Measurements from ENCODE around the gene DYNLT2. TPM values are rescaled to one million over a fixed set of nuclear protein-coding genes. Genes with fewer than 3 reads are reported as not detected.

The DYNLT2 gene
- total and polyA plus RNA-seq, 2 experiments from 2014 or later = 0.51 to 1.5 TPM

- Histone ChIP-seq H3K9me3 (ENCODE audit: low read depth) (no peaks in the 10 kb centered on the region), H3K27ac (peak within 1 kb of the TSS; percentile 70), H3K36me3 (ENCODE audit: low read depth) (no peaks in the 10 kb centered on the region), H3K79me2 (ENCODE audit: insufficient read depth) (peaks cover 28% of the 10 kb centered on the region), H3K4me2 (ENCODE audit: unreplicated experiment) (peak within 1 kb of the TSS; percentile 89), H3K4me1 (ENCODE audit: insufficient read depth) (peaks cover 14% of the 10 kb centered on the region), H4K20me1 (ENCODE audit: insufficient read depth) (no peaks in the 10 kb centered on the region), H3K9me2 (ENCODE audit: insufficient read depth) (no peaks in the 10 kb centered on the region), H2AFZ (peak within 1 kb of the TSS; percentile 95), H3K27me3 (replicated peaks; ENCODE audit: insufficient read depth) (no peaks in the 10 kb centered on the region), H3K4me3 (peak within 1 kb of the TSS; percentile 96), H3F3A (ENCODE audit: insufficient read depth) (peaks cover 34% of the 10 kb centered on the region), H3K9ac (peak within 1 kb of the TSS; percentile 78)
- no peak for TF ChIP-seq EZH2 (IDR thresholded peaks at IDR 0.05; ENCODE audit: insufficient read depth, poor library complexity, severe bottlenecking)
- TF ChIP-seq EZH2phosphoT487 (IDR thresholded peaks at IDR 0.05; ENCODE audit: insufficient read depth, low read depth) = no peak
- DNase-seq = peak; percentile 58
- WGBS, 2 experiments (ENCODE audit: low coverage in 1 of 2, low lambda C conversion rate in 2 of 2, missing lambda C conversion rate in 2 of 2) = 2 to 3% methylated on average over 45 to 58 of the region's 89 CpGs
- in situ Hi-C loops (cut with MboI) = no loop called here
These were observed 26.8 kb downstream of the DYNLT2 start, which contains the start of gene PHF10 for GRCh38 chr6:169724494-169725124. PHF10 (minus strand) TSS chr6:169724500; CDS start chr6:169723931, 569 bp downstream.

- peak; percentile 62 for DNase-seq
- Histone ChIP-seq H3K9me3 (ENCODE audit: low read depth) (no peaks in the 10 kb centered on the region), H3K4me3 (peak overlapping the region; percentile 46; the same call in 1 of the 2 replicates), H3K4me2 (ENCODE audit: unreplicated experiment) (no peak overlapping the region), H3K27ac (no peak overlapping the region), H3K9me2 (ENCODE audit: insufficient read depth) (no peaks in the 10 kb centered on the region), H3K36me3 (ENCODE audit: low read depth) (no peaks in the 10 kb centered on the region), H3K9ac (no peak overlapping the region), H2AFZ (no peak overlapping the region), H3K4me1 (ENCODE audit: insufficient read depth) (peaks cover 14% of the 10 kb centered on the region), H3F3A (ENCODE audit: insufficient read depth) (peaks cover 34% of the 10 kb centered on the region), H3K27me3 (replicated peaks; ENCODE audit: insufficient read depth) (no peaks in the 10 kb centered on the region), H4K20me1 (ENCODE audit: insufficient read depth) (no peaks in the 10 kb centered on the region), H3K79me2 (ENCODE audit: insufficient read depth) (peaks cover 34% of the 10 kb centered on the region)
- TF ChIP-seq EZH2phosphoT487 (IDR thresholded peaks at IDR 0.05; ENCODE audit: insufficient read depth, low read depth) = no peak
- no peak for TF ChIP-seq EZH2 (IDR thresholded peaks at IDR 0.05; ENCODE audit: insufficient read depth, poor library complexity, severe bottlenecking)
- in situ Hi-C loops (cut with MboI) = no loop called here
- WGBS, 2 experiments (ENCODE audit: low coverage in 1 of 2, low lambda C conversion rate in 2 of 2, missing lambda C conversion rate in 2 of 2) = 0 to 2% methylated on average over 9 to 16 of the region's 89 CpGs
These were observed 27.3 kb downstream of the DYNLT2 start for GRCh38 chr6:169723991-169724493.

GRCh38 chr6:169723200-169723909, 28.0 kb downstream of the DYNLT2 start:
- Histone ChIP-seq H2AFZ (peak overlapping the region; percentile 95), H3K9me3 (ENCODE audit: low read depth) (no peaks in the 10 kb centered on the region), H3K9me2 (ENCODE audit: insufficient read depth) (no peaks in the 10 kb centered on the region), H3K36me3 (ENCODE audit: low read depth) (no peaks in the 10 kb centered on the region), H3K4me3 (peak overlapping the region; percentile 96), H3K79me2 (ENCODE audit: insufficient read depth) (peaks cover 41% of the 10 kb centered on the region), H3F3A (ENCODE audit: insufficient read depth) (peaks cover 34% of the 10 kb centered on the region), H4K20me1 (ENCODE audit: insufficient read depth) (no peaks in the 10 kb centered on the region), H3K4me1 (ENCODE audit: insufficient read depth) (peaks cover 14% of the 10 kb centered on the region), H3K4me2 (ENCODE audit: unreplicated experiment) (peak overlapping the region; percentile 89), H3K27ac (peak overlapping the region; percentile 70), H3K27me3 (replicated peaks; ENCODE audit: insufficient read depth) (no peaks in the 10 kb centered on the region), H3K9ac (peak overlapping the region; percentile 78)
- 1% methylated on average over 33 to 51 of the region's 70 CpGs for WGBS, 2 experiments (ENCODE audit: low coverage in 1 of 2, low lambda C conversion rate in 2 of 2, missing lambda C conversion rate in 2 of 2)
- DNase-seq = peak; percentile 79
- TF ChIP-seq EZH2phosphoT487 (IDR thresholded peaks at IDR 0.05; ENCODE audit: insufficient read depth, low read depth) (no peak), EZH2 (IDR thresholded peaks at IDR 0.05; ENCODE audit: insufficient read depth, poor library complexity, severe bottlenecking) (no peak)
- in situ Hi-C loops (cut with MboI) = no loop called here

- no peak for TF ChIP-seq EZH2phosphoT487 (IDR thresholded peaks at IDR 0.05; ENCODE audit: insufficient read depth, low read depth)
- TF ChIP-seq EZH2 (IDR thresholded peaks at IDR 0.05; ENCODE audit: insufficient read depth, poor library complexity, severe bottlenecking) = no peak
- H3K9me3 ChIP-seq (ENCODE audit: low read depth) = no peaks in the 10 kb centered on the region
- no peaks in the 10 kb centered on the region for H3K27me3 ChIP-seq (replicated peaks; ENCODE audit: insufficient read depth)
- no peaks in the 10 kb centered on the region for H3K36me3 ChIP-seq (ENCODE audit: low read depth)
- no peaks in the 10 kb centered on the region for H4K20me1 ChIP-seq (ENCODE audit: insufficient read depth)
- 2 to 3% methylated on average over 22 of the region's 22 CpGs for WGBS, 2 experiments (ENCODE audit: low coverage in 1 of 2, low lambda C conversion rate in 2 of 2, missing lambda C conversion rate in 2 of 2)
- peak; percentile 82 for DNase-seq
- peak overlapping the region; percentile 70 for H3K27ac ChIP-seq
- H3K4me1 ChIP-seq (ENCODE audit: insufficient read depth) = peaks cover 14% of the 10 kb centered on the region
- peak overlapping the region; percentile 89 for H3K4me2 ChIP-seq (ENCODE audit: unreplicated experiment)
- H3F3A ChIP-seq (ENCODE audit: insufficient read depth) = peaks cover 34% of the 10 kb centered on the region
- H3K9me2 ChIP-seq (ENCODE audit: insufficient read depth) = no peaks in the 10 kb centered on the region
- peak overlapping the region; percentile 95 for H2AFZ ChIP-seq
- H3K4me3 ChIP-seq = peak overlapping the region; percentile 96
- peak overlapping the region; percentile 78 for H3K9ac ChIP-seq
- peaks cover 49% of the 10 kb centered on the region for H3K79me2 ChIP-seq (ENCODE audit: insufficient read depth)
- in situ Hi-C loops (cut with MboI) = no loop called here
These were observed 28.8 kb downstream of the DYNLT2 start for GRCh38 chr6:169722362-169723199.

All from GM23248 (cell line).